T-helper 9 cell (primary cell): ENCODE measurements around the gene PTCH1.

Experiments
- DNase-seq: peaks from one replicate; pipeline ENCODE4 v3.0.0-alpha.2; 2020

PTCH1 gene

GRCh38 chr9:95497772-95498171 lies 19.0 kb downstream of the PTCH1 start:
- DNase-seq, result no peak

- no peak for DNase-seq
Measured at GRCh38 chr9:95496687-95497086, 20.1 kb downstream of the PTCH1 start.

- no peak for DNase-seq
Measured at GRCh38 chr9:95495961-95496360, 20.8 kb downstream of the PTCH1 start.

- DNase-seq, result no peak
Measured at GRCh38 chr9:95495529-95495928, 21.2 kb downstream of the PTCH1 start.

- peak; percentile 79 for DNase-seq
Measured at GRCh38 chr9:95494416-95495371, 22.1 kb downstream of the PTCH1 start.

- DNase-seq, result no peak
Measured at GRCh38 chr9:95494022-95494415, 22.8 kb downstream of the PTCH1 start.

- DNase-seq, result no peak
Measured at GRCh38 chr9:95493402-95493801, 23.4 kb downstream of the PTCH1 start.

- DNase-seq, result no peak
Measured at GRCh38 chr9:95491543-95492320, 25.0 kb downstream of the PTCH1 start.

- DNase-seq, result no peak
Measured at GRCh38 chr9:95488954-95489353, 27.8 kb downstream of the PTCH1 start.

GRCh38 chr9:95486318-95486717 lies 30.5 kb downstream of the PTCH1 start:
- DNase-seq, result no peak

- DNase-seq, result no peak
Measured at GRCh38 chr9:95484225-95484624, 32.5 kb downstream of the PTCH1 start.

GRCh38 chr9:95483431-95483830 lies 33.3 kb downstream of the PTCH1 start:
- DNase-seq, result no peak

- DNase-seq, result no peak
Measured at GRCh38 chr9:95482621-95483020, 34.1 kb downstream of the PTCH1 start.

- no peak for DNase-seq
Measured at GRCh38 chr9:95481000-95481399, 35.8 kb downstream of the PTCH1 start.

GRCh38 chr9:95480346-95480745 lies 36.4 kb downstream of the PTCH1 start:
- no peak for DNase-seq

GRCh38 chr9:95479330-95479729 lies 37.4 kb downstream of the PTCH1 start:
- no peak for DNase-seq

- DNase-seq, result no peak
Measured at GRCh38 chr9:95478335-95478734, 38.4 kb downstream of the PTCH1 start.

GRCh38 chr9:95477885-95478284 lies 38.9 kb downstream of the PTCH1 start:
- no peak for DNase-seq

GRCh38 chr9:95477441-95477840 lies 39.3 kb downstream of the PTCH1 start:
- DNase-seq, result no peak

GRCh38 chr9:95468791-95469190 lies 48.0 kb downstream of the PTCH1 start:
- DNase-seq, result no peak

- no peak for DNase-seq
Measured at GRCh38 chr9:95465115-95465514, 51.7 kb downstream of the PTCH1 start.

GRCh38 chr9:95463148-95464060 lies 53.4 kb downstream of the PTCH1 start:
- DNase-seq, result no peak
